ENCODE measurements around the gene KRTAP4-12.
"Not testable (repeated sequence)": the region's sequence is repeated elsewhere in the genome, so short reads cannot be mapped to it uniquely, and the experiment has no call there.

Gene KRTAP4-12

DNA sequence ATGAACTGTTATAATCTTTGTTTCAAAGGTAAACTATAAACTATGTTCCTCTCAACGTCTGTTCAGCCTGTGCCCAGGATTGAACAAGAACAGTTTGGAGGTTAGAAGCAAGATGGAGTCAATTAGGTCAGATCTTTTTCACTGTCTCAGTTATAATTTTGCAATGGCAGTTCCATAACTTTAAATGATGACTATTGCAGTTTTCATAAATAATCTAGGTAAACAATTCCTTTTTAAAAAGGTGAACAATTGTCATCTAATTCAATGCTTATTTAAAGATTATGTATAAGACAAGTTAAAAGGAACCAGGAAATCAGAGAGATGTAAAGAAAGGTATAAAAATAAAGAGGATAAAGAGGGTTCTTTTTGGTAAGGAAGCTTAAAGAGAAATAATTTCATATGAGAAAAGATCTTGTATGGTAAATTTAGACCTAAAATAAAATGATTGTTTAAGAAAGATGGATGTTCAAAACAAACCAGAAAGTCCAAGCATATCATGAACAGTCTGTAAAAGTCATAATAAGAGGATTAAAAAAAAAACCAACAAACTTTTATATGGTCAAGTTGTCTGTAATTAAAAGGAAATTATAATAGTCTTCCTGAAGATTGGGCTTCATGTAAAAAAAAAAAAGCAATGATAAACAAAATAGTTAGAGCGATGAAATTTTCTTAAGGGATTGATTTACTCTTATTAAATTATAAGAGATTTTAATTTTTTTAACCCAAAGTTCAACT is 12.7 kb downstream of the KRTAP4-12 start:
- no peak overlapping the region for H3K4me3 ChIP-seq (ENCODE audit: low read length)
- TF ChIP-seq ZNF274 (IDR thresholded peaks at IDR 0.05; ENCODE audit: low read depth, low read length) = no peak

DNA sequence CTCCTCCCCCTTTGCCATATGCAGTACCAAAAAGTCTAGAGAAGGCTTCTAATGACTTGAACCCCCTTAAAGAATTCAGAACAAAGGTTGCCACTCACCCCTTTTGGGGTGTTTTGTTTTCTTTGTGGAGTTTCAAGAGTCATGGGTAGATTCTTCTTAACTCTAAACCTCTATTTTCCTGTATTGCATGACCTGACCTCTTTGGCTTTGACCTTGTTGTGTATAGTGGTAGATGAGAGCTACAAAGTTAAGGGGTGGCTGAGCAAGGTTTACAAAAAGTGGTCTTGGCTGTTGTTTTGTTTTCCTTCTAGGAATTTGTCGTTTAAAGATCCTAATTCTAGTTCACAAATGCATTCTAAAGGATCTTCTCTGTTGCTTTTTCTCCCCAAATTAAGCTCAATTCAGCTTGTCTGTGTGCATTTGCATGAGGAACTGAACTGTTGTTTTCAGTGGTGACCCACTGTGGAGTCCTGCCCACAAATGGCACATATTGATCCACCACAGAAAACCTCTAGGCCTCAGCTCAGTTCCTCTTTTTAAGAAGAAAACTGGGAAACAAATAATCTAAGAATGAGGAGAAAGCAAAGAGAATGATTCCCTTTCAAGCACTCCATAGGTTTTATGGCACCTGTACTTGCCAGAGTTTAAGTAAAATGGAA is 15.1 kb downstream of the KRTAP4-12 start:
- H3K4me3 ChIP-seq (ENCODE audit: low read length) = not testable (repeated sequence)

DNA sequence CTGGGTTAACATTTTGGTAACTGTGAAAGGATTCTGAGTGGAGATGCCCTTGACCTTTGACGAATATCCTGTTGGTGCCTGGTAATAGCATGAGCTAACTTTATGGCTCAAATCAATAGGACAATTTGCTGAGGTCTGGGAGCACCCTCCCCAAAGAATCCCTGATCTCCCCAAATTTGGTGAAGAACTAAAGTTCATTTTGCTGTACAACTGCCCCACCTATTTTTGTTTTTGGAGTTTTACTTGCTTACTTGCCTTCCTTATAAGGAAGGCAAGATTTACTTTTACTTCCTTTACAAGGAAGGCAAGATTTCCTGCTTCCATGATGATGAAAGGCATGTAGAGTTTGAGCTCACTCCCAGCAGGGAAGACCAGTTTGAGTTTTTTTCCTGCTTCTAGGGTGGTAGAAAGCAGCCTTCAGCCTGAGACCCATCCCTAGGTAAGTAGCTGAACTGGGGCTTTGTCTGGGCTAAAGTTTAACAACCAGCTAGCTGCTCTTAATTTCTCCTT is 16.0 kb downstream of the KRTAP4-12 start:
- TF ChIP-seq ZNF274 (IDR thresholded peaks at IDR 0.05; ENCODE audit: low read depth, low read length) = no peak
- no peak overlapping the region for H3K4me3 ChIP-seq (ENCODE audit: low read length)

DNA sequence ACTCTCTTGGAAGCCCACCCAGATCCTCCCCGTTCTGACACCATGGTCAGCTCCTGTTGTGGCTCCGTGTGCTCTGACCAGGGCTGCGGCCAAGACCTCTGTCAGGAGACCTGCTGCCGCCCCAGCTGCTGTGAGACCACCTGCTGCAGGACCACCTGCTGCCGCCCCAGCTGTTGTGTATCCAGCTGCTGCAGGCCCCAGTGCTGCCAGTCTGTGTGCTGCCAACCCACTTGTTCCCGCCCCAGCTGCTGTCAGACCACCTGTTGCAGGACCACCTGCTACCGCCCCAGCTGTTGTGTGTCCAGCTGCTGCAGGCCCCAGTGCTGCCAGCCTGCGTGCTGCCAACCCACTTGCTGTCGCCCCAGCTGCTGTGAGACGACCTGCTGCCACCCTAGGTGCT is 18.6 kb downstream of the KRTAP4-12 start, which contains the start of gene KRTAP4-9:
Gene KRTAP4-9 (plus strand): TSS at position 43 of the 400 bp plus-strand sequence. CDS start 0 bp downstream, at position 43.
- not testable (repeated sequence) for H3K4me3 ChIP-seq (ENCODE audit: low read length)

DNA sequence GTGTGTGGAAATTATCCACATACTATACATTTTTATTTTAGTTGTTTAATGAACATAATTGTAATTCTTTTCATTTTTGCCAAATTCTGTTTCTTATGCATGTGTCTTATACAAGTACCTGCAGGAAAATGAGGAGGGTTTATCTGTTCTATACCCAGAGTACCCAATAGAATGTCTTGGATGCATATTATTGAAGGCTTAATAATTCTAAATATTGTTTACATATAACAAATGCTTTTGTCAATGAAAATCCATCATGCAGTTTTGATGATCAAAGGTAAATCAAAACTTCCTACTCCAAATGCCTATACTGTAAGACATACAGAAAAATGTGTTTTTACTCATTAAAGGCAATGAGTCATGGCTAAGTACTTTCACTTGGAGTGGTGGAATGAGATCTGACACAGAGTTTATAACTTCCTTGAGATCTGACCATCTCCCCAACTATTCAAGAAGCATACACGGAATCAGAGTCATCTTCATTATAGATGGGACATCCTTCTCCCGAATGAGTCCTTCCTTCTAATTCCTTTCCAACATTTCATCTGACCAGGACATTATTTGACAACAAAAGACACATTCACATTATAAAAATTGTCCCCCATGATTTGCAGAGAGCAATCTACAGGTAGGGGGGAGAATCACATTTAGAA is 19.5 kb downstream of the KRTAP4-12 start:
- not testable (repeated sequence) for H3K4me3 ChIP-seq (ENCODE audit: low read length)

DNA sequence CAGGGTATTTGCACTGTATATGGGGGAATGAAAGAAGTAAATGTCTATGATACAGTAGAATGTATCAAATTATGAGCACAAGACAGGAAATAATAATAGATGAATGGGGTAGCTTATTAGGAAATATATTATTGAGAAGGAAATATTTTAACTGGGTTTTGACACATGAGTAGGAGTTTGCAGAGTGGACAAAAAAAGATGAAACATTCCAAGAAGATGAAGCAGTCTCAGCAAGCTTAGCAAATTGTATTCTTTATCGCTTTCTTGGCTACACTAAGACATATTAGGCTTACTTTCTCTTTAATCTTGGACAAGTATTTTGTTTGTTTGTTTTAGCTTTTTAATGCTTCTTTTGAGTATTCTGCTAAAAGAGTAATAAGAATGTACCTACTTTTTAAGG is 20.1 kb downstream of the KRTAP4-12 start:
- TF ChIP-seq ZNF274 (IDR thresholded peaks at IDR 0.05; ENCODE audit: low read depth, low read length) = no peak
- no peak overlapping the region for H3K4me3 ChIP-seq (ENCODE audit: low read length)

DNA sequence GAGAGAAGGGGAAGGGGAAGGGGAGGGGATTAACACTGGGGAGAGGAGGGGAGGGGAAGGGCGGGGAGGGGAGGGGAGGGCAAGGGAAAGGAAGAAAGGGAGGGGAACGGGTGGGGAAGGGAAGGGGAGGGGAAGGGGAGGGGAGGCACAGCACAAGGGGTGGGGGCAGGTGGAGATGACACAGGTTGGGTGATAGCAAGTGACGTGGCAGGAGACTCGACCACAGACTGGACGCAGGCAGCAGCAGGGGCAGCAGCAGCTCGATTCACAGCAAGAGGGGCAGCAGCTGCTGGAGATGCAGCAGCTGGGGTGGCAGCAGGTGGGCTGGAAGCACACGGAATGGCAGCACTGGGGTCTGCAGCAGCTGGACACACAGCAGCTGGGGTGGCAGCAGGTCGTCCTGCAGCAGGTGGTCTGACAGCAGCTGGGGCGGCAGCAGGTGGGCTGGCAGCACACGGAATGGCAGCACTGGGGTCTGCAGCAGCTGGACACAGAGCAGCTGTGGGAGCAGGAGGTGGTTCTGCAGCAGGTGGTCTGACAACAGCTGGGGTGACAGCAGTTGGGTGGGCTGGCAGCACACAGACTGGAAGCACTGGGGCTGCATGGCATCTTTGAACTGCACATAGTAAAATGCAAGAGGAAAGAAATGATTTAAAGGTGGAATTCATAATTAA is 22.3 kb downstream of the KRTAP4-12 start, which contains the start of gene KRTAP4-16:
Gene KRTAP4-16 (minus strand): TSS at position 624 of the 674 bp plus-strand sequence. CDS start 0 bp downstream, at position 624.
- TF ChIP-seq ZNF274 (IDR thresholded peaks at IDR 0.05; ENCODE audit: low read depth, low read length) = no peak
- H3K4me3 ChIP-seq (ENCODE audit: low read length) = no peak within 1 kb of the TSS

DNA sequence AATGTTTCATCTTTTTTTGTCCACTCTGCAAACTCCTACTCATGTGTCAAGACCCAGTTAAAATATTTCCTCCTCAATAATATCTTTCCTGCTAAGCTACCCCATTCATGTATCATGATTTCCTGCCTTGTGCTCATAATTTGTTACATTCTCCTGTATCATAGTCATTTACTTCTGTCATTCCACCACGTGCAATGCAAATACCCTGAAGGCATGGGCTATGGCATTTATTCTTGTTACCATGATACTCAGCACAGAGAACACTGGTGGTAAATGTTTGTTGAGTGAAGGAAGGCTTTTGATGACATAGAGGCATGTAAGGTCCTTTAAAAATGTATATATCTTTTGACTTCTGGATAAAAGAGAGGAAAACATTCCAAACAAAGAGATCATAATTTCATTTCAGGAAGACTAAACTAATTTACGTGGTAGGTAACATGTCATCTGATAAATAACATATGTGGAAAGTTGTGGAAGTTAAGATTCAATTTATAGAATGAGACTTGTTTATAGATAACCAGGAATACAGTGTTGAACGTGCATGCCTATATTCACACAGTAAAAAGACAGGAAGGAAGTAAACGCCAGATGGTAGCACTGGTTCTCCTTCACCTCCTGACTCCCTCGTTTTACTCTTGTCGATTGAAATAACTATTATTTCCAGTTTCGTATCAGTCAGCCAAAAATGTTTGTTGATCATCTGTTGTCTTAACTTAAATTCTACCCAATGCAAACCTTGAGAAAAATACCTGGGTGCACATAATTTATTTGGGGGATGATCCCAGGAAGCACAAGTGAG is 24.1 kb downstream of the KRTAP4-12 start:
- H3K4me3 ChIP-seq (ENCODE audit: low read length) = not testable (repeated sequence)

DNA sequence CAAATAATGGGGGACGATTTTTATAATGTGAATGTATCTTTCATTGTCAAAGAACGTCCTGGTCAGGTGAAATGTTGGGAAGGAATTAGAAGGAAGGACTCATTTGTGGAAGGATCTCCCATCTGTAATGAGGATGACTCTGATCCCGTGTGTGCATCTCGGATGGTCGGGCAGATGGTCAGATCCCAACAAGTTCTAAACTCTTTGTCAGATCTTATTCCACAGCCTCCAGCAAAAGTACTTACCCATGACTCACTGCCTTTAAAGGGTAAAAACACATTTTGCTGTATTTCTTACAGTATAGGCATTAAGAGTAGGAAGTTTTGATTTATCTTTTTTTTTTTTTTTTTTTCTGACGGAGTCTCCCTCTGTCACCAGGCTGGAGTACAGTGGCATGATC is 25.5 kb downstream of the KRTAP4-12 start:
- TF ChIP-seq ZNF274 (IDR thresholded peaks at IDR 0.05; ENCODE audit: low read depth, low read length) = no peak
- H3K4me3 ChIP-seq (ENCODE audit: low read length) = no peak overlapping the region

DNA sequence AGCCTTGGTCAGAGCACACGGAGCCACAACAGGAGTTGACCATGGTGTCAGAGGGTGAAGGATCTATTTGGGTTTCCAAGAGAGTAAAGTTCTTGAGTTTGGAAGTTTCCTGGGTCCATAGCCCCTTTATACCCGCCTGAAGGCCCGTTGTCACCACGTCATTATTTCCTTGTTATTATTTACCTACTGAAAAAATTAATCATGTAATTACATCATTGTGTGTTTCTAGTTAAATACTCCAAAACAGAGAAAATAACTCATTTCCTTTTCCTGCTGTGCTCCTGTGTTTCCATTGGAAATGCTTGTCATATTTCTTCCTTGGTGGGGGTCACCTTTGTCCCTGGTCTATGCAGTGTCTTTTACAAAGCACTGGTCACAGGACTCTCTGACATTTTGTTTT is 25.9 kb downstream of the KRTAP4-12 start, which contains the start of gene KRTAP4-8:
Gene KRTAP4-8 (minus strand): TSS at position 101 of the 400 bp plus-strand sequence. CDS start 58 bp downstream, at position 43.
- no peak for TF ChIP-seq ZNF274 (IDR thresholded peaks at IDR 0.05; ENCODE audit: low read depth, low read length)
- H3K4me3 ChIP-seq (ENCODE audit: low read length) = no peak within 1 kb of the TSS

DNA sequence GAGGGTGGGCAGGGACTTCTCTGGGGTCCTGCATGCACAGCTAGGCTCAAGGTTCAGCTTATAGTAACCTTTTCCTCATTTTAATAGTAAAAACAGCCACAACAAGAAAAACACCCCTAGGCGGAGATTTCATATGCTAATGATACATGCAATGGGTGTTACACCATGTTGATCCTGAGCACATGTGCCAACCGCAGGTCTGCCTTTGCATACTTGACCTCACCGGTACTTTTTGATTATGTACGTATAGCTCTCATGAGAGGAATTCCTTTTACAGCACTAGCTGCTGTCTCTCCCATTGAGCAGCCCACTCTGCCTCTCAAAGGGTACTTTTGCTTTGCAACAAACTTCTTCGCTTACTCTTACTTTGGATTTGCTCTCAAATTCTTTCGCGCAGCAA is 27.9 kb downstream of the KRTAP4-12 start:
- TF ChIP-seq ZNF274 (IDR thresholded peaks at IDR 0.05; ENCODE audit: low read depth, low read length) = no peak

DNA sequence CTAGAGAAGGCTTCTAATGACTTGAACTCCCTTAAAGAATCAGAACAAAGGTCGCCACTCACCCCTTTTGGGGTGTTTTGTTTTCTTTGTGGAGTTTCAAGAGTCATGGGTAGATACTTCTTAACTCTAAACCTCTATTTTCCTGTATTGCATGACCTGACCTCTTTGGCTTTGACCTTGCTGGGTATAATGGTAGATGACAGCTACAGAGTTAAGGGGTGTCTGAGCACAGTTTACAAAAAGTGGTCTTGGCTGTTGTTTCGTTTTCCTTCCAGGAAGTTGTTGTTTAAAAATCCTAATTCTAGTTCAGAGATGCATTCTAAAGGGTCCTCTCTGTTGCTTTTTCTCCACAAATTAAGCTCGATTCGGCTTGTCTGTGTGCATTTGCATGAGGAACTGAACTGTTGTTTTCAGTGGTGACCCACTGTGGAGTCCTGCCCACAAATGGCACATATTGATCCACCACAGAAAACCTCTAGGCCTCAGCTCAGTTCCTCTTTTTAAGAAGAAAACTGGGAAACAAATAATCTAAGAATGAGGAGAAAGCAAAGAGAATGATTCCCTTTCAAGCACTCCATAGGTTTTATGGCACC is 35.1 kb downstream of the KRTAP4-12 start:
- not testable (repeated sequence) for H3K4me3 ChIP-seq (ENCODE audit: low read length)

More for the DNA sequence above, 27.9 kb downstream of the KRTAP4-12 start:
- H3K4me3 ChIP-seq (ENCODE audit: low read length) = no peak overlapping the region

DNA sequence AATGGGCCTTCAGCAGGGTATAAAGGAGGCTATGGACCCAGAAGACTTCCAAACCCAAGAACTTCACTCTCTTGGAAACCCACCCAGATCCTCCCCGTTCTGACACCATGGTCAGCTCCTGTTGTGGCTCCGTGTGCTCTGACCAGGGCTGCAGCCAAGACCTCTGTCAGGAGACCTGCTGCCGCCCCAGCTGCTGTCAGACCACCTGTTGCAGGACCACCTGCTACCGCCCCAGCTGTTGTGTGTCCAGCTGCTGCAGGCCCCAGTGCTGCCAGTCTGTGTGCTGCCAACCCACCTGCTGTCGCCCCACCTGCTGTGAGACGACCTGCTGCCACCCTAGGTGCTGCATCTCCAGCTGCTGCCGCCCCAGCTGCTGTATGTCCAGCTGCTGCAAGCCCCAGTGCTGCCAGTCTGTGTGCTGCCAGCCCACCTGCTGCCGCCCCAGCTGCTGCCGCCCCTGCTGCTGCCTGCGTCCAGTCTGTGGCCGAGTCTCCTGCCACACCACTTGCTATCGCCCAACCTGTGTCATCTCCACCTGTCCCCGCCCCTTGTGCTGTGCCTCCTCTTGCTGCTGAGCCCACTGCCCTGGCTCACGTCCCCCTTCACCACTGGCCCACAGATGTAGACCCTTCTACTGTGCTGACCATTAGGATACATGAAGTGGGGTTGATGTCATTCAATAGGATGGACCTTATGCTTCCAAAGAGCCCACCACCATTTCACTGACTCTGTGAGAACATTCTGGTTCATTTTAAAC is 39.7 kb downstream of the KRTAP4-12 start, which contains the start of gene KRTAP4-7:
Gene KRTAP4-7 (plus strand): TSS at position 51 of the 757 bp plus-strand sequence. CDS start 57 bp downstream, at position 108.
- not testable (repeated sequence) for H3K4me3 ChIP-seq (ENCODE audit: low read length)

DNA sequence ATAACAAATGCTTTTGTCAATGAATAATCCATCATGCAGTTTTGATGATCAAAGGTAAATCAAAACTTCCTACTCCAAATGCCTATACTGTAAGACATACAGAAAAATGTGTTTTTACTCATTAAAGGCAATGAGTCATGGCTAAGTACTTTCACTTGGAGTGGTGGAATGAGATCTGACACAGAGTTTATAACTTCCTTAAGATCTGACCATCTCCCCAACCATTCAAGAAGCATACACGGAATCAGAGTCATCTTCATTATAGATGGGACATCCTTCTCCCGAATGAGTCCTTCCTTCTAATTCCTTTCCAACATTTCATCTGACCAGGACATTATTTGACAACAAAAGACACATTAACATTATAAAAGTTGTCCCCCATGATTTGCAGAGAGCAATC is 40.6 kb downstream of the KRTAP4-12 start:
- not testable (repeated sequence) for H3K4me3 ChIP-seq (ENCODE audit: low read length)
